Left ventricle myocardium inferior (tissue), 1 donor: ENCODE measurements around the gene FHIT. TPM values are rescaled to one million over a fixed set of nuclear protein-coding genes. Genes with fewer than 3 reads are reported as not detected.

Experiments used
- DNase-seq: peaks from one replicate; pipeline ENCODE4 v3.0.0-alpha.2; 2020
- H3K27ac ChIP-seq: fragments of 200-600 bp; replicated peaks from 2 replicates; pipeline ENCODE4 v1.8.0; 2021
- H3K27me3 ChIP-seq: fragments of 200-600 bp; 2 replicates; pipeline ENCODE4 v1.8.0; 2021; ENCODE audit warnings: low read depth
- H3K36me3 ChIP-seq: fragments of 200-600 bp; 2 replicates; pipeline ENCODE4 v1.8.0; 2021
- H3K4me1 ChIP-seq: fragments of 200-600 bp; 2 replicates; pipeline ENCODE4 v1.8.0; 2021
- H3K4me3 ChIP-seq: fragments of 200-600 bp; 2 replicates; pipeline ENCODE4 v1.8.0; 2021; ENCODE audit warnings: mild to moderate bottlenecking, moderate library complexity
- H3K9me3 ChIP-seq: fragments of 200-600 bp; replicated peaks from 2 replicates; pipeline ENCODE4 v1.8.0; 2021
- CTCF ChIP-seq: fragments of 200-600 bp; IDR thresholded peaks from 2 replicates; pipeline ENCODE4 v1.8.0; 2021; ENCODE audit warnings: antibody characterized with exemption, mild to moderate bottlenecking, borderline replicate concordance
- intact Hi-C: fragments of 100-400 bp; cut with micrococcal nuclease; formaldehyde crosslinking; loops from one replicate; pipeline ENCODE4 v1.11.0; 2022
- total RNA-seq: library from RNA; stranded (reverse); fragmentation: NEBNext Ultra II Directional; extraction: Animal tissue kit (Norgen Biotek cat#: 25700); gene quantifications from one replicate; pipeline ENCODE4 v1.2.1, GENCODE V29; 2021
- donor health status: DM: no; HTN: yes; CAD: no; lungs with severe emphysema.

Gene FHIT
- total RNA-seq, 1 donor from 2014 or later, result 16.0 TPM

DNA sequence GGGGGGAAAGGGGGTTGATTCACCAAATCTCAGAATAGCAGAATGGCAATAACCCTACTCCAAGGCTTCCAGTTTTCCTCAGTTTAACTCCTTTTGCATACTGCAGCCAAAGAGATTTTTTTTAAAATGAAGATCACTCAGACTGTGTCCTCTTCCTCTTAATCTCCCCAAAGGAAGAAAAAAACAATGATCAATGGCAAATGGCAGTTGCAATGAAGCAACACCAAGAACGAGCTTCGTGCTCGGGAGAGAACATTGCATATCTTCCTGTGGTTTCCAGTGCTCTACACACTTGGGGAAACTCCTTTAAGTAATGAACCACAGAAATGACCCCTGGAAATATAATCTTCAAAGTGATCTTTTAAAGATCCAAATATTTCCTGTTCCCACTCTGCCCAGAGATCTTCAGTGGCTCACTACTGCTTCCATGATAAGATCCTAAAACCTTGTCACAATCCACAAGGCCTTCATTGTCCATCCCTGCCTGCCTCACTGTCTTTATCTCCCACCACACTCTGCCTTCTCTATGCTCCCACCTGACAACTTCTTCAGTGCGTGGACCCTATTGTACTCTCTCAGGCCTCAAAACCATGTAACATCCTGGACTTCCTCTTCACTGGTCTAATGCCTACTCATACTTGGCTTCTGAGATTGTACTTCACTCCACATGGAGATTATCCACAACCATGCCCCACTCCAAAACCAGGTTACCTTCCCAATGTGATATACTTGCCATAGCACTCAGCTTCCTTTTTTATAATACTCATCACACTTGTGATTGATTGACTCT lies 394.8 kb downstream of the FHIT start:
- intact Hi-C loops, result no loop called here
- no peak for TF ChIP-seq CTCF
- DNase-seq, result no peak
- Histone ChIP-seq H3K27me3 (no peaks in the 10 kb centered on the region), H3K4me1 (no peaks in the 10 kb centered on the region), H3K4me3 (no peak overlapping the region), H3K27ac (no peak overlapping the region), H3K9me3 (peaks cover 4% of the 10 kb centered on the region), H3K36me3 (no peaks in the 10 kb centered on the region)

DNA sequence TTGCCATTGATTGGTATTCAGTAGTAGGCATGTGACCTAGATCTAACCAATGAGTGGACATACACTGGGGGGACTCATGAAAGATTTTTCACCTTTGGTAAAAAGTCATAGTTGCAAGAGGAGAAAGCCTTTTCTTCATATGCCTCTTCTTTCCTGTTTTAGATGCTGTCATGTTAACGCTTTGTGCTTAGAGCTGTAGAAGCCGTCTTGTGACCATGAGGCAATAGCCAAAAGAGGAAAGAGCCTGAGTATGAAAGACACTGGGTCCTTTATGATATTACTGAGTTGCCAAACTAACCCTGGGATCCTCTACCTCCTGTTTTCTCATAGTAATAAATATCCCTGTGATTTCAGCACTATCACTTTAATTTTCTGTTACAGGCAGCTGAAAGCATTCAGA lies 396.0 kb downstream of the FHIT start:
- no peak overlapping the region for H3K27ac ChIP-seq
- H3K27me3 ChIP-seq, result no peaks in the 10 kb centered on the region
- no peaks in the 10 kb centered on the region for H3K4me1 ChIP-seq
- intact Hi-C loops, result no loop called here
- no peak overlapping the region for H3K4me3 ChIP-seq
- TF ChIP-seq CTCF, result no peak
- DNase-seq, result no peak
- H3K9me3 ChIP-seq, result peaks cover 4% of the 10 kb centered on the region
- no peaks in the 10 kb centered on the region for H3K36me3 ChIP-seq

- H3K4me1 ChIP-seq, result no peaks in the 10 kb centered on the region
- DNase-seq, result no peak
- H3K27ac ChIP-seq, result no peak overlapping the region
- H3K9me3 ChIP-seq, result peaks cover 4% of the 10 kb centered on the region
- intact Hi-C loops, result no loop called here
- no peak for TF ChIP-seq CTCF
- no peak overlapping the region for H3K4me3 ChIP-seq
- H3K27me3 ChIP-seq, result no peaks in the 10 kb centered on the region
- H3K36me3 ChIP-seq, result no peaks in the 10 kb centered on the region
Observed at GRCh38 chr3:60854791-60855190, 396.5 kb downstream of the FHIT start.

GRCh38 chr3:60847791-60848190 lies 403.5 kb downstream of the FHIT start:
- H3K27ac ChIP-seq, result no peak overlapping the region
- no peak overlapping the region for H3K4me3 ChIP-seq
- peaks cover 4% of the 10 kb centered on the region for H3K9me3 ChIP-seq
- intact Hi-C loops, result no loop called here
- no peaks in the 10 kb centered on the region for H3K36me3 ChIP-seq
- no peaks in the 10 kb centered on the region for H3K27me3 ChIP-seq
- no peaks in the 10 kb centered on the region for H3K4me1 ChIP-seq
- TF ChIP-seq CTCF, result no peak
- DNase-seq, result no peak

DNA sequence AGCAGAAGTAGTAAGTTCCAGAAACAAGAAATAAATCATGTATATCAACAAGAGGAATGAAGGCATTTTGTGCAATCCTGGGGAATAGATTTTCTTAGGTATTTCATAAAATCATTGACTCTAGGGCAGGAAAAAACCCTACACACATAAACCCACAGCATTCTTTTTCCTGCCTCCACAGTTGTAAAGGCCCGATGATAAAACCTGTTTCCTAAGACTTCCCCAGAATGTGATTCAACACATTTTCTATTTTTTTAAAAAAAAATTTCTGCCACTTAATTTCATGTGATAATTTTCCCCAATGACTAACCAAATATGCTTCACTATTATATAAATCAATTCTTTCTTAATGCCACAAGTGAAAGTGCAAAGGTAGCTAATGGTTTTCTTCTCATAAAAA lies 407.0 kb downstream of the FHIT start:
- Histone ChIP-seq H3K4me1 (no peaks in the 10 kb centered on the region), H3K9me3 (no peaks in the 10 kb centered on the region), H3K27ac (no peak overlapping the region), H3K4me3 (no peak overlapping the region), H3K36me3 (no peaks in the 10 kb centered on the region), H3K27me3 (no peaks in the 10 kb centered on the region)
- no peak for TF ChIP-seq CTCF
- no peak for DNase-seq
- intact Hi-C loops, result no loop called here
